ENCODE data around the gene MRS2. TPM values are rescaled to one million over a fixed set of nuclear protein-coding genes. Genes with fewer than 3 reads are reported as not detected.
A peak's percentile ranks its signal among the peaks of the same experiment; 100 is the strongest.

Gene MRS2
- total RNA-seq, 1 donor from 2014 or later: 49.4 TPM

GRCh38 chr6:24415753-24416152 is 13.0 kb downstream of the MRS2 start:
- Mint-ChIP-seq H3K4me1 (ENCODE audit: low read depth) (peaks cover 1% of the 10 kb centered on the region), H3K36me3 (ENCODE audit: insufficient read depth) (peaks cover 34% of the 10 kb centered on the region), H3K4me3 (ENCODE audit: low read depth) (no peak overlapping the region), H3K27me3 (no peaks in the 10 kb centered on the region), H3K9me3 (ENCODE audit: low read depth) (no peaks in the 10 kb centered on the region), H3K27ac (no peak overlapping the region)
- no peak for DNase-seq (ENCODE audit: low spot score, unreplicated experiment)
- TF ChIP-seq CTCF (IDR thresholded peaks at IDR 0.05; ENCODE audit: unreplicated experiment): no peak

GRCh38 chr6:24419526-24419925 is 16.8 kb downstream of the MRS2 start:
- peaks cover 31% of the 10 kb centered on the region for H3K36me3 Mint-ChIP-seq (ENCODE audit: insufficient read depth)
- no peak overlapping the region for H3K4me3 Mint-ChIP-seq (ENCODE audit: low read depth)
- H3K27me3 Mint-ChIP-seq: no peaks in the 10 kb centered on the region

GRCh38 chr6:24425091-24425490 is 22.4 kb downstream of the MRS2 start:
- Mint-ChIP-seq H3K9me3 (ENCODE audit: low read depth) (no peaks in the 10 kb centered on the region), H3K27me3 (no peaks in the 10 kb centered on the region), H3K4me1 (ENCODE audit: low read depth) (peaks cover 7% of the 10 kb centered on the region), H3K4me3 (ENCODE audit: low read depth) (no peak overlapping the region), H3K27ac (no peak overlapping the region), H3K36me3 (ENCODE audit: insufficient read depth) (peaks cover 19% of the 10 kb centered on the region)
- DNase-seq (ENCODE audit: low spot score, unreplicated experiment): no peak
- TF ChIP-seq CTCF (IDR thresholded peaks at IDR 0.05; ENCODE audit: unreplicated experiment): no peak

More at GRCh38 chr6:24419526-24419925, 16.8 kb downstream of the MRS2 start:
- Mint-ChIP-seq H3K9me3 (ENCODE audit: low read depth) (no peaks in the 10 kb centered on the region), H3K4me1 (ENCODE audit: low read depth) (peaks cover 8% of the 10 kb centered on the region), H3K27ac (no peak overlapping the region)
- no peak for TF ChIP-seq CTCF (IDR thresholded peaks at IDR 0.05; ENCODE audit: unreplicated experiment)
- no peak for DNase-seq (ENCODE audit: low spot score, unreplicated experiment)

DNA sequence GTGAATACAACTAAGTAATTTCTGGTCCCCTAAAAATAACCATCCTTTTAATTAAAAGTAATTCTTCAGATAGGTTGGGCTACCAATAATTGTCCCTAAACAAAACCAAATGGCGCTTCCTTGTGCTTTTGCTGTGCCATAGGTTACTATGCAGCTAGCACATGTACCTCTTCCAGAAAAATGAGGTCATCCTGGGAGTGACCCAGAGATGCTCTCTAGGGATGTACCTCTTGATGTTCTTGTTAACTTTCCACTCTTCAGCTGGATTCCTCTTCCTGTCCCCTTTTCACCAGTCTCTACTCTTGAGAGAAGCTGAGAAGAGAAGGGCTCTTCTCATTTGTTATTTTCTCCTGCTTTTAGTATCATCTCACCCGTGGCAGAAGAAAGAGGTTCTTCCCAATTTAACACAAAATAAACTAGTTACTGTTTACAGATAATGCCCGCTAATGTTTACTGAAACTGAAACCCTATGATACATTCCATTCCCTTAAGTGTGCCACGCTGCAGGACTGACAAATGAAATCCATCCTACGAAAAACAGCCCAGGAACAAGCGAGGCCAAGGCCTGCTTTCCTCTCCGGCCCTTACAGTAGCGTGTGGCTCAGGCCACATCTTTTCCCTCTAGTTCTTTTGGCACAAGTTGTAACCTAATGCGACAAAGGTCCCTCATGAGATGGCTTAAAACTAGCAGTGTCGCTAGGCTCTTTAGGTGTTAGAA is 24.2 kb downstream of the MRS2 start:
- no peak overlapping the region for H3K27ac Mint-ChIP-seq

GRCh38 chr6:24428615-24429014 is 25.9 kb downstream of the MRS2 start:
- H3K36me3 Mint-ChIP-seq (ENCODE audit: insufficient read depth): peaks cover 16% of the 10 kb centered on the region
- peak overlapping the region; percentile 25 for H3K27ac Mint-ChIP-seq
- no peak for TF ChIP-seq CTCF (IDR thresholded peaks at IDR 0.05; ENCODE audit: unreplicated experiment)
- no peaks in the 10 kb centered on the region for H3K9me3 Mint-ChIP-seq (ENCODE audit: low read depth)
- no peak overlapping the region for H3K4me3 Mint-ChIP-seq (ENCODE audit: low read depth)
- peaks cover 5% of the 10 kb centered on the region for H3K4me1 Mint-ChIP-seq (ENCODE audit: low read depth)
- no peak for DNase-seq (ENCODE audit: low spot score, unreplicated experiment)
- no peaks in the 10 kb centered on the region for H3K27me3 Mint-ChIP-seq

More for the DNA sequence above, 24.2 kb downstream of the MRS2 start:
- no peak for DNase-seq (ENCODE audit: low spot score, unreplicated experiment)
- Mint-ChIP-seq H3K27me3 (no peaks in the 10 kb centered on the region), H3K4me3 (ENCODE audit: low read depth) (no peak overlapping the region), H3K4me1 (ENCODE audit: low read depth) (peaks cover 7% of the 10 kb centered on the region), H3K9me3 (ENCODE audit: low read depth) (no peaks in the 10 kb centered on the region), H3K36me3 (ENCODE audit: insufficient read depth) (peaks cover 20% of the 10 kb centered on the region)
- TF ChIP-seq CTCF (IDR thresholded peaks at IDR 0.05; ENCODE audit: unreplicated experiment): no peak
